ENCODE results near the gene CHCHD6.

Gene CHCHD6, protein sequence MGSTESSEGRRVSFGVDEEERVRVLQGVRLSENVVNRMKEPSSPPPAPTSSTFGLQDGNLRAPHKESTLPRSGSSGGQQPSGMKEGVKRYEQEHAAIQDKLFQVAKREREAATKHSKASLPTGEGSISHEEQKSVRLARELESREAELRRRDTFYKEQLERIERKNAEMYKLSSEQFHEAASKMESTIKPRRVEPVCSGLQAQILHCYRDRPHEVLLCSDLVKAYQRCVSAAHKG

DNA sequence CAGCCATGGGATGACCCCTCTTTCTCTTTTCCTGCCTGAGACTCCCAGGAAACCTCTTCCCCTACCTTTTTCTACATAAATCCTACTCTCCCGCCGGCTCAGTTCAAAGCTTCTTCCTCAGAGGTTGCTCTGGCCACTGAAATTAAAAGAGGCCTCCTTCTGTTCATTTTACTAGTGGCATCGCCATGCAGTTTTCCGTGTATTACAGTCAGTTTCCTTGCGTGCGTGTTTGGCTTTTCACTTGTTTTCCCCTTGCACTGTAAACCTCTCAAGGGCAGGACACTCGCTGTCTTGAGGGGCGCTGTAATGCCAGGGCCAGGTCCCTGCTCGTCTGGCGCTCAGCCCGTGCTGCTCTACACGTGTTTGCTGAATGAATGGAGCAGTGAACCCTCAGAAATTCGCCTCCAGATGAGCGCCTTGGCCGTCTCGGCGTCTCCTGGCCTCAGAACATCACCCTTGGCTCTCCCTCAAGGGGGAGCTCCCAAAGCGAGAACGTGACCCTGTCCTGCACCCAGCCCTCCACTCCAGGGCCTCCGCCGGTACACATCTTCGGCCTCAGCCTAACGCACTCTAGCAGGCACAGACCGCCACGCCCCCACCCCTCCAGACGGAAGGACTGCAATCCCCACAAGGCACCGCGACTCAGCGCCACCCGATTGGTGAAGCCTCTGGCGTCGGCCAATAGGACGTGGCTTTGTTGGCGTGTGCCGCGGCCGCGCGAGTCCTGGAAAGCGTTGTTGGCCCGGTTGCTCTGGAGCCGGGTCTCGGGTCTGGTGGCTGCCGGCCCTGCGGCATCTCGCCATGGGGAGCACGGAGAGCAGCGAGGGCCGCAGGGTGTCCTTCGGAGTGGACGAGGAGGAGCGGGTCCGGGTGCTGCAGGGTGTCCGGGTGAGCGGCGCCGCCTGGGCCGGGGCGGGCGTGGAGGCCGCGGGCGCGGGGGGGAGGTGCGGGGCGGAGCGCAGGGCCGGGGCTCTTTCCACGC, at the start of gene CHCHD6:
Gene CHCHD6, plus strand, starts transcription at position 729 of the 982 bp plus-strand sequence. Its CDS starts 73 bp downstream, at position 802.
- peak; percentile 100 for DNase-seq (ENCODE audit: low spot score)

DNA sequence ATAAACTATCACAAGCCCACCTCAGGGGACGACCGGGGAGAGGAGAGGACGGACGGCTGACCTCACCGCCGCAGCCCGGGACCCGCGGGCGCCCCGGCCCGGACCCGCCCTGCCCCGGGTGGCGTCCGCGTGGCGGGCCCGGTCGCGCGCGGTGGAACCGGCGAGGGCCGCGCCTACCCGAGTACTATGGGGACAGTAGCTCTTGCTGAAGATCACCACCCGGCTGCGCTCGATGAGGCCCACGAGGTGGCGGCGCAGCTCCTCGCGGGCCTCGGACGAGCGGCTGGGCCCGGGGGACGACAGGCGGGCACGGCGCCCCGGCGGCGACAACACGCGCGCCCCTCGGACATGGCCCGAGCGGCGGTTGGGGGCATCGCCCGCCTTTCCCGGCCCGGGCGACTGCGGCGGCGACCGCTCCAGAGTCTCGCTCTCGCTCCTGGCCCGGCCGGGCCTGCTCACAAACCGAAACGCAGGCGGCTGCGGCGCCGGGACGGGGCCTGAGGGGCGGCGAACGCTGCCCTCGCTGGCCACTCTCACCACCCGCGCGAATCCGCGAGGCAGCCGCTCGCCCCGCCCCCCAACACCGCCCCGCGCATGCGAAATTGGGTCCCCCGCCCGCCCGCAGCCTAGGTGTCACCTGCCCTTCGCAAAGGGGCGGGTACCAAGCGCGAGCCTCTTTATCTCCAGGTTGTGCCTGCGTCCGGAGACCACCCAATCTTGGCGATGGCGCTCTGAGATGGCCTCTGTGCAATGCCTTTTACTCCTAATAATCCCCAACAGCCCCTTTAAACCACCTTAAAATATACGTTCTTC, 49.3 kb upstream of the CHCHD6 start, which contains the start of gene TXNRD3:
Gene TXNRD3, minus strand, starts transcription at position 554 of the 813 bp plus-strand sequence.
- peak; percentile 86 for DNase-seq (ENCODE audit: low spot score)

DNA sequence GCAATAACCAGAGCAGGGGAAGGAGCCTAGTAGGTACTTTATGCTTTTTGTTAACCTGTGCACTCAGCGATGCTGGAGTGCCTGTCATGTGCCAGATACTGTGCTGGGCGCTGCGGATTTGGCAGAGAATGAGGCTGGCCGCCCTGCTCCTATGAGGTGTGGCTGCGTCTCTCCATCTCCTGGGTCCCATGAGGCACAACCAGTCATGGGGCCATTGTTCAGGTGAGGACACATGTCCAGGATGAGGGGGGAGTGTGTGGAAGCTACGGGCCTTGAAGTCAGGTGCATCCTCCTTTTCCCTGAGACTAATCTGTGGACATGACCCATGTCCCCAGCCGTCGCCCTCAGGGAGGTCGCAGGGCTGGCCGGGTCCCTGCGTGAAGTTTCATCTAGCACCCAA, 48.2 kb upstream of the CHCHD6 start:
- DNase-seq (ENCODE audit: low spot score): no peak

DNA sequence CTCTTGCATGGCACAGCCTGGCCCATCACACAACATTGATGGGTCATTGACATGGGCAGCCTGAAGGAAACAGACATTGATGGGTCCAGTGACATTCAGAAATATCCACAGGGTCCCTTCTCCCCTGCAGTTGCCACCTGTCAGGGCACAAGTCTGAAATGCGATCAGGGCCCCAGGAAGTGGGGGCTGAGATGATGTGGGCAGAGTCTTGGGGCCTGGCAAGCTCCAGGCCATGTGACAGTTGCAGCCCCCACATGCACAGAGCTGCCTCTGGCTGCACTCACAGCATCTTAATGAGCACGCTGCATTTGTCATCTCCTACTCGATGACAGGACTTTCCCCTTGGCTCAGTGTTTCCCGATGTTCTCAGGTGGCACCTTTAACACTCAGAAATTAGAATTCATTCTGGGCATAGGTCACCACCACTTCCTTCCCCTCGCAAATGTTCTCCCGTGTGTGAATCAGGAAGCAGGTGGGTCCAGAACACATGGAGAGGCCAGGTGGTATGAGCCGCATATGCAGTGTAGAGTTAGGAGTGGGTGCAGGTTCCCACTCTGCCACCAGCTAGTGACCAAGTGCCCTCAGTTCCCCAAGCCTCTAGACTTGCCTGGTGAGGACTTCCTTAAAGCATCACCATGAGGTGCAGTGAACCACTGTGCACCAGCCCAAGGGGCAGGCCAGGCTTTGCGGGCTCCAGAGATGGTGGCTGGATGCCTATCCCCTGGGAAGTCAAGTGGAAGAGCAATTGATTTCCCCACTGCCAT, 47.5 kb upstream of the CHCHD6 start:
- DNase-seq (ENCODE audit: low spot score): no peak

DNA sequence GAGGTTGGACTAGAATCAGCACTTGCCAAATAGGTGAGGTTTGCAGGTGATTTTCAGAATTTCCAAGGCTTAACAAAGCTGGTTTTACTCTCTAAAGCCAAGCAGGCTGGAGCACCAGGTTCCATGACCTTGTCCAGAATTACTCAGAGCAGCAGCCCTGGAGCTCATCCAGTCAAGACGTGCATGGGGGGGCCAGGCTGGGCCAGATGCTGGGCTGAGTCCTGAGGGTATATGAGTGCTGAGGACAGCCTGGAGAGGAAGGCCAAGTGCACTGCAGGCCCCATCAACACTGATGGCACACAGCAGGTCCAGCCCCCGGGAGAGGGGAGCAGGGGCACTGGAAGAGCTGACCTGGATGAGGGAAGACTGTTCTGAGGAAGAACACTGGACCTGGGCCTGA, 46.1 kb upstream of the CHCHD6 start:
- DNase-seq (ENCODE audit: low spot score): no peak

DNA sequence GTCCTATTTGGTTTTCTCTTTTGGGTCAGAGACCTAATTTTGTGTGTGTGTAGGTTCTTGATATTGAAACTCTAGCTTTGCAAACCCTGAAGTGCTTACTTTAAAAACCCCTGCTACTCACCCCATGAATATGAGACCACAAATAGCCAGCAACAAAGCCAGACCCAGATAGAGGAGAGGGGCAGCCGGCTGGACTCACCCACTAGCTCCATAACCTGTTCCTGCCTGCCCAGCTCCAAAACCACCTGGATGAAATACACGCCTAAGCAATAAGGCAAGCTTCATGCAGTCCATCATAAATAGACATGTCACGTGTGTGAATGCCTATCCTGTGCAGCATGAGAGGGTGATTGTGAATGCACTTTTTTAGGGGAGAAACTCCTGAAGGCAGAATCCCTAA, 45.5 kb upstream of the CHCHD6 start:
- DNase-seq (ENCODE audit: low spot score): no peak

DNA sequence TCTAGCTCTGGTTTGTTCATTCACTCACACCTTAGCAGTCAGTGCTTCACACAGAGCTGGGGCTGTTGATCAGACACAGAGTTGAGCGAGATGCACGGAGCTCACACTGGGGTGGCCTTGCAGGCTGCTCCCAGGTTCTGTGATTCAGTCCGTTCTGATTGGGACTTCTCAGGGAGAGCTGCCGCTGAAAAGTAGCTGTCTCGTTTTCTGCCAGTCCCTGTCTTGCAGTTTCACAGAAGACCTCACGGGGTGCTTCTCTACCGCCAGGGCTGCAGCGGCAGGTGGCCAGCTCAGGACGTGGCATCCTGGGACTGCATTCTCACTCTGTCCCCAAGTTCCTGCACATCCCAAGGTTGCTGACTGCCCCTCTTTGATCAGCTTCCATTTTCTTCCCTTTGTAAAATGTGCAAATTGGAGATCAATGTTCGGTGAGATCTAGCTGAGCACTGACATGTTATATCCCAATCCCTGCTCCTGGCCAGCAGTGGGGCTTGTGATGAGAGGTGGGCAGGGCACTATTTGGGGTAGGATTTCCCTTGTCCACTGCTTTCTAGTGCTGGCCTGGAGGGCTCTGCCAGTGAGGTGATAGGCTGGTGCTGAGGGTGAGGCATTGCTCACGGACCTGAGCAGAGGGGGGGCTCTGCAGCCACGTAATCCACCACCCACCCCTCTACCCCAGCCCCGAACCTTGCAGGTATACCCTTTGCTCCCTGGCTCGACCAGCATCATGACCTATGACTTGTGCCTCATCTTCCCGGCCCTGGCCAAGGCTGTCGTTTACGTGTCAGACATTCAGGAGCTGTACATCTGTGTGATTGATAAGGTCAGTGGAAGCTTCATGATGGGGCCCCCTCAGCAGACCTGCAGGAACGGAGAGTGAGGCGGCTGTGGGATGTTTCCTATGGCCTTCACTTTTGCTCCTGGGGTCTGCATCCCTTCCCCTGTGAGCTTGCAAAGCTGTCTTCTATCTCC, 43.8 kb upstream of the CHCHD6 start:
- DNase-seq (ENCODE audit: low spot score): peak; percentile 65

DNA sequence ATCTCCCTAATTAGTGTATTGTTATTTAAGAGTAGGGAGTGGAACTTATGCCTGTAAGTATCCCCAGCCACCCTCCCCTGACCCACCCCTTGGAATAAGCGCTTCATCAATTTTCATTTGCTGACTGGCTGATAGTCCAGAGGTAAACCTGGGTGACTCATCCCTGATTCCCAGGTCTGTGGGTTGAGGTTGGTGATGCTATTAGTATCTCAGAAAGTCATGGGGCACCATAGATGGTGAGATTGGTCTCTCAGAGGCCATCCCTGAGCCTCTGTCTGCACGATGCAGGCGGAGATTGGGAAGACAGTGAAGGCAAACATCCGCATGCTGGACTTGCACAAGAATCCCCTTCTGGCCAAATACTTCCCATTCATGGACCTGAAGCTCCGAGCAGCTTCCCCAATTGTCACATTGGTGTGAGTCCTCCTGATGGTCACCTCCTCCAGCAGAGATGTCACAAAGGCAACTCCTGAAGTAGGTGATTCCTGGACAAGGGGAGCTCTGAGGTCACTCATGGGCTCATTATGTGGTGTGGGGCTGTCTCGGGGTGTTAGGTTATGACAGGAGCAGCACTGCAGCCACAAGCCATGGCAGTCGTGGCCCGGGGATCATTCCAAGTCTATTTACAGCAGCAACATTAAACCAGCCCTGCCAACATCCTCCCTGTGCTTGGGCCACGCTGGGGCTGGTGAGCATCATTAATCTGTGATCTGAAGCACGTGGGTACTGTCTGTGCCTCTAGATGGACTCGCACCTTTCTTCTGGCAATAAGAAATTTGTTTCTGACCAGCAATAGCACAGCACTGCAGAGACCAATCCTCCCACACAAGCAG, 42.3 kb upstream of the CHCHD6 start:
- no peak for DNase-seq (ENCODE audit: low spot score)

DNA sequence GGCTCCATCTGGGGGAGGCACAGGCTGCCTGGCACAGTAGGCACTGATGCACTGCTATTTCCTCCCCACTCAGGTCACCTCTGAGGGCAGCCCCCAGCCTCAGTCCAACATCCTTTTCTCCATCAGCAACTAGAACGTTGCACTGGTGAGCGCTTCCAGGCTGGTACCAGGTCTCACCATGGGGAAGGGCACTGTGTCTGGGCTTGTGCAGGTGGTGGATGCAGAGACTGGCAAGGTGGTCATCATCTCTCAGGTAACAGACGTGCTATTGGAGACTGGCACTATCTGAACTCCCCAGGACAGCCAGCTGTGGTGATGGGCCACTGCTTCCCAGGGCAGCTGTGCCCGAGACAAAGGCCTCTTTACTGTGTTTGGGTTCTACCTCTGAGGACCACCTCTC, 40.8 kb upstream of the CHCHD6 start:
- DNase-seq (ENCODE audit: low spot score): no peak

DNA sequence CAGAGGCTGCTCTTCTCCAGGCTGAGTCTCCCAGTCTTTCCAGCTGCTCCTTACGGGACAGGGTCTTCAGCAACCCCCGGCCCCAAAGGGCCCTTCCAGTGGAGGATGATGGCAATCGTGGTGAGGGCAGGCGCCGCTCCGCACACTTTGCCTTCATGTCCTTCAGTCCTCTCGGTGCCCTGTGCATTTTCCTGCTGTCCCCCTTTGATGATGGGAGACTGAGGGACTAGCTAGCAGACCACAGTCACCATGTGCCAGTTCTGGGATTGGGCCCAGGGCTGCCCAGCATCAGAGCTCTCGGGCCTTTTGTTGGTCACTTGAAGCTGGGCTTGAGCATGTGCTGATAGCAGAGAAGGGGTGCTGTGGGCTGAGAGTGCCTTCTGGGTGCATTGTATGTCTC, 40.3 kb upstream of the CHCHD6 start:
- no peak for DNase-seq (ENCODE audit: low spot score)

DNA sequence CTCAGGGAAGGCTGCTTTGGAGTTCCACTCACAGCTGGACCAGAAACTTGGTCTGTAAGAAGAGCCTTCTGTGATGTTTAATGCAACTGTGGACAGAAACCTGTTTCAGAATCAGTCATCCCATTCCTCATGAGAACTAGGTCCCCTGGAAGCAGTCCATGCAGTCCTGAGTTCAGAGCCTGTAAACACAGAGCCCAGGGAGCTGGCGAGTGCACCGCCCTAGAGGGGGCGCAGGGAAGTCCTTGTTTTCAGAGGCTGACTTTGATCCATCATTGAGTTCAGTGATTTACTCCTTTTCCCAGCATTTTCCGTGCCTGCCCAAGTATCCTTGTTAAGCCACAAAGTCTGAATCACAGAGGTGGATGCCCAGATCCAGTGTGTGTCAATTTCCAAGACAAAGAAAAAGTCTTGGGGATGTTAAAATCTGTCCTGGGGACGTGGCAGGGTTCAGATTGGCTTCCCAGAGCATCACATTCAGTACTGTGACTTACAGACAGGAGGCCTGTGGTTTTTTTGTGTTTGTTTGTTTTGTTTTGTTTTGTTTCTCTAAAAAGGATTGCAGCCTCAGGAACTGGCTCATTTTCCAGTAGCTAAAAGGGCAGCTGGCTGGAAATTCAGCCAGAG, 39.3 kb upstream of the CHCHD6 start:
- DNase-seq (ENCODE audit: low spot score): no peak

DNA sequence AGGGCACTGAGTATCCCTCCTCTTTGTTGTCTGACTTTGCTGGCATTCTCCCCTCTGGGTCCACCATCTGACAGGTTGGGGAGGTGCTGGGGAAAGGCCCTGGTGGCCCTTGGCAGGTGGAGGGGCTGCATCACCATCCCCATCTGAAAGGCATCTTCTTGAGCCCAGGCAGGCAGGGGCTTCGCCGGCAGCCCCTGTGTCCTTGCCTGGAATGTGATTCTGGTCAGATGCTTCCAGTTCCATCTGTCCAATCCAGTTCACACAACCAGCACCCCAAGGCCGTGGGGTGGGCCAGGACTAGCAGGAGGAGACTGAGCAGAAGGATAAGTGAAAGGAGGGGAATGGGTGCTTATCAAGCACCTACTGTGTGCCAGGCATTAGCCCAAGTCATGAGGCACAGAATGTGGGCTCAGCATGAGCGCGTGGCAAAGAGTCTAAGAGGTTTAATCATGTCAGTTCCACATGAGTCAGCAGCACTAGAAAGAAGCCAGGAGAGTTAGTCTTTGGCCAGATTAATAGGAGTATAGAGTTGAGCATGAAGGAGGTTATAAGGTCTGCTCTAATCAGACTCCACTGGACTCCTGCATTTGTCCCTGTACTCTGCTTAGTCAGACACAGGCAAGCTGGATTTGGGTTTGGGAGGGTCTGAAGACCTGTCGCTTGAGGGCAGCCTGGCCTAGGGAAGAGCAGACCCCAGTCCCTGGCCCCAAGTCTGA, 38.7 kb upstream of the CHCHD6 start:
- no peak for DNase-seq (ENCODE audit: low spot score)

DNA sequence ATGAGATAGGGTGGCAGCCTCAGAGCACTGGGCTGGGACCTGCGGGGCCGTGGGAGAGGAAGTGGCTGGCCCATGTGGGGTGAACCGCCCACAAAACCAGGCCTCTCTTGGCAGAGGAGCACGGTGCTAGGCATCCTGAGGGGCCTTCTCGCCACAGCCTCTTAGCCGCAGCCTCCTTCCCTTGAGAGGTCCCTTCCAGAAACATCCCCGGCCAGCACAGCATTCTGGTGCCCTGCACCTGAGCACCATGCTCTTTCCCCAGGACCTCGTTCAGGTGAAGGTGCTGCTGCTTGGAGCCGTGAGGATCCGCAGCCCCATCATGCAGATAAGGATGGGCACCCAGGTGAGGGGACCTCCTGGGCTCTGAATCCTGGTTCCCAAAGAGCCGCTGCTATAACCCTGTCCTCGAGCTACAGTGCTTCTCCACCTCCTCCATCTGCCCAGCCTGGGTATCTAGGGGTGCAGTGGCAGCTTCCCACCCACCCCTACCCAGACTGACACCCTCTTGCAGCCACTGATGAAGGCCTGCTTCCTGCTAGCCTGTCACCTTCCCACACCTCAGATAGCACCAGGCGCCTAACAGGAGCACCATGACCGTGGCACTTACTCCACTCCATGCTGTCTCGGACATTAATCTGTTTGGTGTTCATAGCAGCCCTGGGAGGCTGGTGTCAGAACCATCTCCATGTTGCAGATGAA, 37.9 kb upstream of the CHCHD6 start:
- DNase-seq (ENCODE audit: low spot score): no peak

DNA sequence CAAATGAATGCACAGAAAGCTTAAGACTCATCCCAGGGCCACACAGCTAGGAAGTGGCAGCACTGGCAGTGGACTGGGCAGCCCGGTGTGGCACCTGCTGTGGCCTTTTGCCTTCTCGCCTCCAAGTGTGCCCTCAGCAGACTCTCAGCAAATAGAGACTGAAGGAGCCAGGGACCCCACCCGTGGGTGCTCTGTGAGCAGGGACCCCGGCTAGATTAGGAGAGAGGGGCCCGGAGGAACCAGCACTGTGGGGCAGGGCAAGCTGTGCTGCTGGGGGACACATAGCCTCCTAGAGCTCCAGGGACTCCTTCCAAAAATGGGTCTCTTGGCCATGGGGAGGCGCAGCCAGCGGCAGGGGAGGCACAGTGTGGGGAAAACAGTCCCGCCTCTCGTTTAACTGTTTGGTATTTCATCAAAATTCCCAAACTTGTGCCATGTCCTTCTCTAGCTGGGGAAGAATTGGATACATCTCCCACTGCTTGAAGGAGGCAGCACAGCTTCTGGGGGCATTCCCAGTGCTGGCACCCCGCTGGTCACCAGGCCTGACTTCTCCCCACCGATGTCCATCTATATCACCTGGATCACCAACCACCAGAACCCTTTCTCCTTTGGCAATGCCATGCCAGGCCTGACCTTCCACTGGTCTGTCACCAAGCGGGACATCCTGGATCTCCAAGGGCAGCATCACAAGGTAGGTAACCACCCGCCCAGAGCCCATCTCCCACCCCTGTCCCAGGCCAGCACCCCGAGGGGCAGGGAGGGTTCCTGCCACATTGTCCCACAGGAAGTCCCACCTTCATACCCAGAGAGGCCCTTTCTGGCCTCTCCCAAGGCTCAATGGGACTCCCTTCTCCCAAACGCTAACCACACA, 37.1 kb upstream of the CHCHD6 start:
- DNase-seq (ENCODE audit: low spot score): no peak

DNA sequence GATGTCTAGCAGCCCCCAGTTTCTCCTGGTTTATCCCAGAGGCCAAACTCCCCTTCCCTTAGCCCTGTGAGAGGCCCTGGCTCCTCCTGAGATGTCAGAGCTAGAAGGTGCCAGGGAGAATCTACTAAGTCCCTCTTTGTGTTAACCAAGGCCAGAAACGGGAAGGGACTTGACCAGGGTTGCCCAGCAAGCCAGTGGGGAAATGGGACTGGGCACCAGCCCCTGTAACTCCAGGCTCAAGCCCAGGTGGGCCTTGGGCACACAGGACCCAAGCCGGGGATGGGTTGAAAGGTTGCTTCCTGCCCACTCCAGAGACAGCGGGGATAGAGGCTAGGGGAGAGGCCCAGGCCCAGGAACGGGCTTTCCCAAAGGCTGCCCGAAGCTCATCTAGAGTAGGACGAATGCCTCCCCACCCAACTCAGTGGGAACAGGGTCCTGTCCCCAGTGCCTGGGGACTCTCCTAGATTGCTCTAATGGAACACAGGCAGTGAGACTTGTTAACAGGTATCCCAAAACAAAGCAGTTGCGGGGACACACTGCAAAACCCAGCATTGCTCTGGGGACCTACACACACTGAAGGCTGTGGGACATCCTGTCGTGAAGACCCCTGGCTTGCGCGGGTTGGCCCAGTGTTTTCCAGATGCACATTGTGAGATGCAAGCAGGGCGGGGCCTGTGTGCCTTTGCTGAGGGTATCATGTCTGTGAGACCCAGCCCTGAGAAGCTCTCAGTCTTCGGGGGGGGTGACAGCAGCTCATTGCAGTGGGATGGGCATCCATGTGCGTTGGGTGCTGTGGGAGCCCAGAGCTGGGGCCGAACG, 36.2 kb upstream of the CHCHD6 start:
- DNase-seq (ENCODE audit: low spot score): no peak
